Measurements from ENCODE around the gene TCEANC2.

The TCEANC2 gene

DNA sequence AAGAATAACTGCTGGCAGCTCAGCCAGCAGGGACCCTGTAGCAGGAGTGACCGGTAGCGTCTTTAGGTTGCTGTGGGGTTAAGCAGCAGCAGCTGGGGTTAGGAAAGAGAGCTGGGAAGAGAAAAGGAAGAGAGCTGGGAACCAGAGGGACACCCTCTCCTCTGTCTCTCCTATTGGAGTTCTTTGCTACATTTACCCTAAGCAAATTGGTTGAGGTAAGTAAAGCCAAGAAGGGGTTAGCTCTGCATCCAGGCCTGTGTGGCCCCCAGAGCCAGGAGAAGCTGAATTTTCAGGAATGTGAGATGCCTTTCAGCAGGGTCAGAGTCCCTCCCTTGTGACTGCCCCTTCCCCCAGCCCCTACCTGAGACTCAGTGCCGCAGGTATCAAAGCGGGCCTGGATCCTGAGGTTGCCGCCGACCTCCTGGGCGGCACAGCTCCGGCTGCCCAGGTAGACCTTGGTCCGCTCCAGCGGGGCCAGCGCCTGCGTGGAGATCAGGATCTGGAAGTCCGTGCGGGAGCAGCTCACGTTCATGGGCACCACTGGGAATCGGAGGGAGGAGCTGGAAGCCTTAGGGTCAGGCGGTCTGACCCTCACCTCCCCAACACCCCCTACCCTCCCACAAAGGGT is 83.0 kb downstream of the TCEANC2 start:
- no peak for DNase-seq (ENCODE audit: low spot score)

DNA sequence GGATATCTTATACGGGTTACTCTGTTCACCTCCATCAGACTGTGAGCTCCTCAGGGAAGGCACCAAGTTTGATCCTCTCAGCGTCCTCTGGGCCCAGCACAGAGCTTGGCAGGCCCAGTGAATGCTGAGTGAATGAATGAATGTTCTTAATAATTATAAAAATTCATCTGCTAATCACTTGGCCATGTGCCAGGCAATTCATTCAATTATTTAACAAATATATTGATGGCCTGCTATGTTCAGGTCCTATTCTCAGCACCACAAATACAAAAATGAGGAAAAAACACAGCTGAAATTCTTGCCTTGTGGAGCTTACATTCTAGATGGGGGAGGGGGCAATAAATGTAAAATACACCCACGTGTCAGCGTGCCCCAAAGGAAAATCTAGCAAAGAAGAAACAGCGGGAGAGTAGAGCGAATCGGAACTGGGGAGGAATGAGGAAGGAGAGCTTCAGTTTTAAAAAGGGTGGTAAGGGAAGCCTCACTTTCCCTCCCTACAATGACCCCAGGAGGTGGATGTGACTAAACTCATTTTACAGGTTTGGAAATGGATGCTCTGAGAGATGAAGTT is 83.6 kb downstream of the TCEANC2 start:
- DNase-seq (ENCODE audit: low spot score), result no peak

DNA sequence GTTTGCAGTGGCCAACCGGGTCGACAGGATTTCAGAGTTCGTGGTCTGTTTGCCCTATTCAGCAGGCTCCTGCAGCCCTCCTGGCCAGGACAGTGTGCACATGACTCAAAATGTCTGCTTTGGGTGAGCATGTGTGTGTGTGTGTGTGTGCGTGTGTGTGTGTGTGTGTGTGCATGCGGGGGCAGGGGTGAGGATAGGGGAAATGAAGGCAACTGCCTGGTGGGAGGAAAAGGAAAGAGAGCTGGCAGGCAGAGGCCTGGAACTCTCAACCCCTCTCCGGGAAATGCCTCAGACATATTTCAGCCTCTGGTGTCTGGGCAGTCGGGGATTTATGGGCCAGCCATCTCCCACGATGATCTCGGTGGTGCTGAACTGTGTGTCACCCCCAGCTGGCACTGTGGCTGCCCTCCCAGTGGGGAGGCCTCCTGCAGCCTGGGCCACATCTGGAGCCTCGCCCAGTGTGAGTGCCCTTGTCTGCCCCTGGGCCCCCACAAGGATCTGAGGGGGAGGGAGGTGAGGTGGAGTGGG is 84.2 kb downstream of the TCEANC2 start:
- no peak for DNase-seq (ENCODE audit: low spot score)

DNA sequence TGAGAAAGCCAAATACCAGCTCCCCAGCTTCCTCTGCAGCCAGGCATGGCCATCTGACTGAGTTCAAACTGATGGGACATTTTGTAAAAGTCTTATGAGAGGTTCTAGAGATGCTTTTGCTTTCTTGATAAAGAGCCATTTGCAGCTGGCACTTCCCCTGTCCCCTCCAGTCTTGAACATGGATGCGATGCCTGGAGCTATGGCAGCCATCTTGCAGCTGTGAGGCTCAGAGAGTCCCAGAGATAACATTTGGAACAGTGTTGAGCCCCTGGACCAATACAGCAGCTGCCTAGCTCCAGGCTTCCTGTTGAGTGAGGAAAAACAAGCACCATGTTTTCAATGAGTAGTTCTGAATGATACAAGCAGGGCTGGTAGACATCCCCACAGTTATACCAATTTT is 85.6 kb downstream of the TCEANC2 start:
- no peak for DNase-seq (ENCODE audit: low spot score)

DNA sequence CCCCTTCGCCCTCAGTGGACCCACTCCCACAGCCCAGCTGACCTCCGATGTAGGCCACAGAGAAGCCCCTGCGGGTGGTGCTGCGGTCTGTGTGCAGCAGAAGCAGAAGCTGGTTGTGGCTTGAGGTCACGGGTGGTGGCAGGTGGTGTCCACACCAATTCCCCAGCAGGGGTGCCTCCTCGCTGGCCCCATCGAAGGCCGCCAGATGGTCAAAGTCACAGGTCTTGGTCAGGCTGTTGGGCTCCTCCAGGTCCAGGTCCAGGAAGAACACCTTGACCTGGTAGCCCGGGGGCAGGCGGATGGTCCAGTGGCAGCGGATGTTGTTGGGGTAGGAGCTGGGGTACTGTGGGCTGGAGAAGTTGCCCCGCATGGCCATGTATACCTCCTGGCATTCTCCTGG is 86.3 kb downstream of the TCEANC2 start:
- no peak for DNase-seq (ENCODE audit: low spot score)

DNA sequence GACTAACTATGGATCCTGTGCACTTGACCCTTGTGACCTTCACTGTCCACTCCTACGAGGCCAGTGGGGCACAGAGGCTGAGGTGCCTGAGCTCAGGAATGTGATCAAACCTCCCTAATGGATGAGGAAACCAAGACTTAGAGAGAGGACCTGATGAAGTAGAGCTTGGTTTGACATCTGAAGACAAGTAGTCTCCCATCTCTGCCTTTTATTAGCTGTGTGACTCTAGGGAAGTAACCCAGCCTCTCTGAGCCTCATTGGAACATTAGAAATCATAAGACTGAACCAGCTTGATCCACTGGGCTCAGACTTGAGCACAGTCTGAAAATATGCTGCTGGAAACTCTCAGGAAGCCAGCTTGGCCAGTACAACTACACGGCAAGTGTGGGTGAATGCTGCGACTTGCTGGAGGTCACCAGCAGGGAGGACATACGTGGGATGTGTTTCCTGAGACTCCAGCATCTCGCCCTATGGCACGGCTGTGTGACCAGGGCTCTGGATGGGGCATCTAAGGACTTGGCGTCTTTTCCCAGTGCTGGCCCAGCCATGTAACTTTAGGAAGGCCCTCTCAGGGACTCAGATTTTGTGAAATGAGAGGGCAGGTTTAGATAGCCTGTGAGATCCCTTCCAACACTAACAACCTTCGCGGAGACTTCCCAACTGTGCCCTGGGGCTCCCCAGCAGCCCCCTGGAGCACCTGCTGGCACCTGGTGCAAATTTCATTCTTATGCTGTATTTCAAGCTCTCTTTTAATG is 88.9 kb downstream of the TCEANC2 start:
- DNase-seq (ENCODE audit: low spot score), result no peak

DNA sequence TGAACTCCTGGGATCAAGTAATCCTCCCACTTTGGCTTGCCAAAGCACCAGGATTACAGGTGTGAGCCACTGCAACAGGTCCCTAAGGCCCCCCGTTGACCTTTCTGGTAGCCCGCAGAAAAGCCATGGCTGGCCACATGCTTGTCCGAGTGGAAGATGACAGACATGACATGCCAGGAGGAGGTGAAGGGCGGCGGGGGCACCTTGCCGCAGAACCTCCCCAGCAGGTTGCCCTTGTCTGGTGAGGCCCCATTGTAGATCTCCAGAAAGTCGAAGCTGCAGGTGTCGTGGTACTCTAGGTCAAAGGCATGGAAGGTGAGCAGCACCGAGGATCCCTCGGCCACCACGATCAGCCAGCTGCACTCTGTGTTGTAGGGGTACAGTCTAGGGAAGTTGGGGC is 91.0 kb downstream of the TCEANC2 start:
- DNase-seq (ENCODE audit: low spot score), result no peak

DNA sequence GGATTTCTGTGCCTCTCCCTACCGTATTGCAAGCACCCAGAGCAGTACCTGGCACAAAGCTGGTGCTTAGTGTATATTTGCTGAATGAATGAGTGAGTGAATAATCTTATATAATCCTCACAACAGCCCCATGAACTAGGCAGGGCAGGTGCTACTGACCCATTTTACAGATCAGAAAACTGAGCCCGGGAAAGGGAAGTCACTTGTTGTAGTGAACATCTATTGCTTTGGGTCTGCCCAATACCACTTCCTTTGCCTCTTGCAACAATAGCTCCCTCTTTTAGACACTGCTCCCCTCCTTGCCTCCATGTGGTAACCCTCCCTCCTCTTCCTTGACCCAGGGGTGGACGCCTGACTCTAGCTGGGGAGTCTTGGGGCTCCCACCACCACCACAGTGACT is 96.3 kb downstream of the TCEANC2 start:
- DNase-seq (ENCODE audit: low spot score), result no peak

DNA sequence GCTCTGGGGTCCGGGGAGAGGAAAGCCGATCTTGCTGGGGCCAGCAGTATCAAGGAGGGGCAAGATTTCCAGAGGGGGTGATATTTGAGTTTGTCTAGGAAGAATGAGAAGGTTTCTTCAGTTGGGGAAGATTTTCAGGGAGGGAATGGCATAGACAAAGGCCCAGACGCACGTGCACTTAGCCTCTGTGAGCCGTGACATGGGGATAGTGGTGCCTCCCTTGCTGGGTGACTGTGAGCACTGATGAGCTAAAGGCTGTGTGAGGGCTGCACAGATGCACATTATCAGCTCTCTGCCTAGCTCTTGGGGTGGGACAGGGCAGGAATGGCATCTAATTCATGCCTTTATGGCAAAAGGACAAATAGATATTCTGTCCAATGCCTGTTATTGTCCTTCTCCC is 97.6 kb downstream of the TCEANC2 start:
- DNase-seq (ENCODE audit: low spot score), result no peak

DNA sequence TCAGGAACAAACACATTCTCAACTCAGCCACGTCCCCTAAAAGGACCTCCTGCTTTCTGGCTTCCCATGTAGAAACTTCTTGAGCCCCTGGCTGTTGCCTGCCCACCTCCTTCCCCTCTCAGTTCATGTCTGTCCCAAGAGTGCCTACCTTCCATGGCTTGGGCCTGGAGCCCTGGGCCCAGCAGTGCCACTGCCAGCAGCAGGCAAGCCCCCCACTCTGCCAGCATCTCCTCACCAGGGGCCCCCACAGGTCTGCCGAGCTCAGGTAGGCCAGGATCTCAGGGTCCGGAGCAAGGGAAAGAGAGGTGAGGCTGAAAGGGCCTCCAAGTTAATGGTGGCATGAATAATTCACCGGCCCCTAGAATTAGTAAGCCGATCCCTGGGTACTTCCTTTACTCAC is 99.3 kb downstream of the TCEANC2 start, which contains the start of gene CDCP2:
Gene CDCP2 (minus strand): TSS at position 305 of the 400 bp plus-strand sequence. CDS start 78 bp downstream, at position 227.
- DNase-seq (ENCODE audit: low spot score), result no peak

DNA sequence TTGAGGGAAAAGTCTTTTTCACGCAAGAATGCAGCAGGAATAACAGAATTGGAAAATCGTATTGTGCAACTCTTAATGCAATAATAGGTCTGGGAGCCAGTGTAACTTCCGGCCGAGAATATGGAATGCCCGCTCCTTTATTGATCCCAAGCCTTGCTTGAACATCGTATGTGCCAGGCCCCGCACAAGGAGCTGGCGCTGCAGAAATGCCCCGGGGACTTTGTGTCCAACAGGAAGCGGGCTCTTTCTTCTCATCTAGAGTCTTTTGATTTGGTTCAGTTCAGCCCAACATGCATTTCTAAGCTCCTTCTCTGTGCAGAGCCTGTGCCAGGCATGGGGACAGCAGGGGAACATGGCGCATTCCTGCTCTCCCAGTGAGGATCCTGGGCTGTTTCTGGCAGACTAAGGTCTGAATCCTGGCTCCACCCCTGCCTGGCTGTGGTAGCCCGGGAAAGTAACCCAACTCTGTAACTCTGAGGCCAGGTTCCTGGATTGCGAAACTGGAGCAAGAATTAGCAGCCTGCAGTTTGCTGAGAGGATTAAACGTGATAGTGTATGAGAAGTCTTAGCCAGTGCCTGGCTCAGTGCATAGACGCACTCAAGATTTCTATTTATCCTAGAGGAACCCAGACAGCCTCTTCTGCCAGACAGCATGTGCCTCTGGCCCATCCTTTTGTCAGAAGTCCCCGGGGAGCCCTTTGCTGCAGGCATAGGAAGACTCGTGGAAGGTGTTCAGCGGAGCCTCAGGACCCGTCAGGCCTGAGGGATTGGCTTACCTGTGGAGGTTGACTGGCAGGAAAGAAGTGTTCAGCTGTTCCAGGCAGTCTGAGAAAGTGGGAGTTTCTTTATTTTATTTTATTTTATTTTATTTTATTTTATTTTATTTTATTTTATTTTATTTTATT is 100.4 kb downstream of the TCEANC2 start:
- no peak for DNase-seq (ENCODE audit: low spot score)

All from CD4-positive, alpha-beta T cell treated with Interleukin-2 at 100 ng/mL for 4 hours (primary cell).